Liver (tissue), 9 donors: ENCODE results near the gene METTL21C. TPM values are rescaled to one million over a fixed set of nuclear protein-coding genes. Genes with fewer than 3 reads are reported as not detected.

Experiments
- DNase-seq: peaks from one replicate; pipeline ENCODE4 v3.0.0-alpha.2; 2017; ENCODE audit warnings: low spot score
- H3K27ac ChIP-seq, 2 donors: one replicate each; pipeline ENCODE4 v1.7.0; 2013; ENCODE audit warnings: inconsistent platforms in 2 of 2, low read length in 2 of 2, control low read depth in 1 of 2, low read depth in 1 of 2, mild to moderate bottlenecking in 1 of 2
- H3K27me3 ChIP-seq, 4 donors: one replicate each; pipeline versions ENCODE4 v1.6.1 to v1.7.0; 2013; ENCODE audit warnings: low read length in 3 of 4, inconsistent platforms in 1 of 4, mild to moderate bottlenecking in 1 of 4, moderate library complexity in 1 of 4; ENCODE audit not compliant: control insufficient read depth in 4 of 4, insufficient read depth in 4 of 4
- H3K36me3 ChIP-seq, 4 donors: one replicate each; pipeline versions ENCODE4 v1.6.1 to v1.7.0; 2013; ENCODE audit warnings: low read length in 3 of 4, mild to moderate bottlenecking in 3 of 4, low read depth in 1 of 4, moderate library complexity in 1 of 4; ENCODE audit not compliant: control insufficient read depth in 4 of 4, insufficient read depth in 3 of 4
- H3K4me1 ChIP-seq, 4 donors: one replicate each; pipeline versions ENCODE4 v1.6.1 to v1.7.0; 2013; ENCODE audit warnings: low read length in 3 of 4, mild to moderate bottlenecking in 3 of 4, moderate library complexity in 1 of 4; ENCODE audit not compliant: control insufficient read depth in 4 of 4, insufficient read depth in 4 of 4
- H3K4me3 ChIP-seq, 3 donors: one replicate each; pipeline versions ENCODE4 v1.6.1 to v1.7.0; 2013; ENCODE audit warnings: low read length in 3 of 3, control low read depth in 1 of 3, low read depth in 1 of 3, mild to moderate bottlenecking in 1 of 3
- H3K9ac ChIP-seq, 2 donors: one replicate each; pipeline ENCODE4 v1.7.0; 2013; ENCODE audit warnings: low read length in 2 of 2, mild to moderate bottlenecking in 2 of 2, moderate library complexity in 2 of 2, control low read depth in 1 of 2, low read depth in 1 of 2
- H3K9me3 ChIP-seq, 4 donors: one replicate each; pipeline versions ENCODE4 v1.6.1 to v1.7.0; 2013; ENCODE audit warnings: low read length in 3 of 4; ENCODE audit not compliant: control insufficient read depth in 4 of 4
- ATF3 ChIP-seq: IDR thresholded peaks from 2 replicates; pipeline ENCODE4 v1.6.1; 2016; ENCODE audit warnings: antibody characterized with exemption
- CTCF ChIP-seq: fragments of 150-350 bp; IDR thresholded peaks from 2 replicates; pipeline ENCODE4 v1.5.1; 2017; ENCODE audit warnings: improper control_type of control experiment, low read depth, low read length; ENCODE audit not compliant: missing input control
- FOXA1 ChIP-seq: IDR thresholded peaks from 2 replicates; pipeline ENCODE4 v1.6.1; 2016; ENCODE audit warnings: antibody characterized with exemption
- FOXA2 ChIP-seq: IDR thresholded peaks from 2 replicates; pipeline ENCODE4 v1.6.1; 2016; ENCODE audit warnings: antibody characterized with exemption
- GABPA ChIP-seq, 2 donors: IDR thresholded peaks in 1 of 2; conservative IDR thresholded peaks in 1 of 2; 2 replicates each; pipeline ENCODE4 v1.6.1; 2016; ENCODE audit warnings: antibody characterized with exemption in 2 of 2, mild to moderate bottlenecking in 1 of 2, moderate library complexity in 1 of 2
- HNF4A ChIP-seq, 2 donors: conservative IDR thresholded peaks; 2 replicates each; pipeline ENCODE4 v1.6.1; 2016; ENCODE audit warnings: antibody characterized with exemption in 2 of 2, mild to moderate bottlenecking in 2 of 2
- HNF4G ChIP-seq: IDR thresholded peaks from 2 replicates; pipeline ENCODE4 v1.6.1; 2016; ENCODE audit warnings: antibody characterized with exemption
- JUND ChIP-seq, 2 donors: IDR thresholded peaks; 2 replicates each; pipeline ENCODE4 v1.6.1; 2016; ENCODE audit warnings: antibody characterized with exemption in 2 of 2
- MAX ChIP-seq: IDR thresholded peaks from 2 replicates; pipeline ENCODE4 v1.6.1; 2016; ENCODE audit warnings: antibody characterized with exemption
- NR2F2 ChIP-seq: IDR thresholded peaks from 2 replicates; pipeline ENCODE4 v1.6.1; 2016; ENCODE audit warnings: antibody characterized with exemption
- RAD21 ChIP-seq, 2 donors: IDR thresholded peaks; 2 replicates each; pipeline ENCODE4 v1.6.1; 2016; ENCODE audit warnings: antibody characterized with exemption in 2 of 2, mild to moderate bottlenecking in 2 of 2
- REST ChIP-seq: IDR thresholded peaks from 2 replicates; pipeline ENCODE4 v1.6.1; 2016; ENCODE audit warnings: antibody characterized with exemption, mild to moderate bottlenecking
- RXRA ChIP-seq, 2 donors: IDR thresholded peaks; 2 replicates each; pipeline ENCODE4 v1.6.1; 2017 to 2018; ENCODE audit warnings: antibody characterized with exemption in 2 of 2, mild to moderate bottlenecking in 1 of 2
- SP1 ChIP-seq: IDR thresholded peaks from 2 replicates; pipeline ENCODE4 v1.6.1; 2018; ENCODE audit warnings: antibody characterized with exemption, mild to moderate bottlenecking
- TAF1 ChIP-seq: conservative IDR thresholded peaks from 2 replicates; pipeline ENCODE4 v1.6.1; 2016; ENCODE audit warnings: antibody characterized with exemption, mild to moderate bottlenecking
- YY1 ChIP-seq: IDR thresholded peaks from 2 replicates; pipeline ENCODE4 v1.6.1; 2016; ENCODE audit warnings: antibody characterized with exemption, mild to moderate bottlenecking
- ZBTB33 ChIP-seq: IDR thresholded peaks from 2 replicates; pipeline ENCODE4 v1.6.1; 2016; ENCODE audit warnings: antibody characterized with exemption
- WGBS: extraction: QIAGEN DNeasy Blood & Tissue Kit; methylation state at CpG from one replicate; pipeline ENCODE4 v1.1.7; 2013; 5-methylcytosine and 5-hydroxymethylcytosine counted together
- polyA plus RNA-seq, 2 donors: library from polyadenylated mRNA; stranded (reverse) in 1 of 2; unstranded in 1 of 2; fragments of 200-250 nt in 1 of 2; fragments of >200 nt in 1 of 2; fragmentation: Nextera tagmentation in 1 of 2; extraction: Ambion mirVana in 1 of 2; gene quantifications; one replicate each; pipeline versions ENCODE4 v1.2.1 to v1.2.3, GENCODE V29; 2013 to 2015
- total RNA-seq, 2 donors: library from RNA; depleted of rRNA; stranded (reverse); fragments of >200 nt; gene quantifications; one replicate each; pipeline ENCODE4 v1.2.3, GENCODE V29; 2014
- donor health status: healthy.
- donor health status: healthy.
- donor health status: healthy.
- donor health status: healthy.
- donor health status: healthy.

The METTL21C gene
- total RNA-seq (under 1 TPM in 1 of 2 donors, not detected in 1; 0.09 TPM), polyA plus RNA-seq (not detected)

GRCh38 chr13:102694937-102695336, at the start of gene METTL21C:
Gene METTL21C, minus strand, starts transcription at chr13:102695044. Its CDS starts 546 bp downstream, at chr13:102694498.
- Histone ChIP-seq H3K9me3 (peaks cover 0 to 6% (median 5%) of the 10 kb centered on the region in 4 donors), H3K27ac (no peak within 1 kb of the TSS), H3K27me3 (peaks cover 0 to 3% (median 0%) of the 10 kb centered on the region in 4 donors), H3K4me3 (no peak within 1 kb of the TSS), H3K4me1 (no peaks in the 10 kb centered on the region), H3K36me3 (no peaks in the 10 kb centered on the region), H3K9ac (no peak within 1 kb of the TSS)
- 79% methylated on average over 6 of the region's 6 CpGs for WGBS
- TF ChIP-seq YY1: no peak
- no peak for TF ChIP-seq RXRA (IDR thresholded peaks at IDR 0.05)
- TF ChIP-seq NR2F2: no peak
- TF ChIP-seq HNF4G: no peak
- TF ChIP-seq ATF3: no peak
- no peak for TF ChIP-seq JUND (IDR thresholded peaks at IDR 0.05)
- no peak for TF ChIP-seq ZBTB33
- TF ChIP-seq FOXA1: no peak
- TF ChIP-seq FOXA2: no peak
- TF ChIP-seq MAX: no peak
- no peak for TF ChIP-seq GABPA (IDR thresholded peaks at IDR 0.05 in 1 of 2, conservative IDR thresholded peaks at IDR 0.05 in 1 of 2)
- TF ChIP-seq TAF1: no peak
- no peak for TF ChIP-seq RAD21 (IDR thresholded peaks at IDR 0.05)
- no peak for TF ChIP-seq SP1
- TF ChIP-seq CTCF: no peak
- no peak for TF ChIP-seq HNF4A (conservative IDR thresholded peaks at IDR 0.05)
- no peak for TF ChIP-seq REST
- no peak for DNase-seq

- Histone ChIP-seq H3K27me3 (no peaks in the 10 kb centered on the region), H3K27ac (no peak overlapping the region), H3K9me3 (peaks cover 10 to 45% (median 34%) of the 10 kb centered on the region in 4 donors), H3K4me3 (no peak overlapping the region), H3K36me3 (no peaks in the 10 kb centered on the region), H3K9ac (no peak overlapping the region), H3K4me1 (no peaks in the 10 kb centered on the region)
- DNase-seq: no peak
- no peak for TF ChIP-seq JUND (IDR thresholded peaks at IDR 0.05)
- TF ChIP-seq RXRA (IDR thresholded peaks at IDR 0.05): no peak
- TF ChIP-seq CTCF: no peak
- TF ChIP-seq RAD21 (IDR thresholded peaks at IDR 0.05): no peak
- no peak for TF ChIP-seq HNF4G
- no peak for TF ChIP-seq ATF3
Observed at GRCh38 chr13:102742506-102742905, 47.7 kb upstream of the METTL21C start.
